ENCODE data around the gene KCTD1. TPM values are rescaled to one million over a fixed set of nuclear protein-coding genes. Genes with fewer than 3 reads are reported as not detected.

KCTD1 gene
- total RNA-seq, 1 experiment from 2014 or later: 4.1 TPM

DNA sequence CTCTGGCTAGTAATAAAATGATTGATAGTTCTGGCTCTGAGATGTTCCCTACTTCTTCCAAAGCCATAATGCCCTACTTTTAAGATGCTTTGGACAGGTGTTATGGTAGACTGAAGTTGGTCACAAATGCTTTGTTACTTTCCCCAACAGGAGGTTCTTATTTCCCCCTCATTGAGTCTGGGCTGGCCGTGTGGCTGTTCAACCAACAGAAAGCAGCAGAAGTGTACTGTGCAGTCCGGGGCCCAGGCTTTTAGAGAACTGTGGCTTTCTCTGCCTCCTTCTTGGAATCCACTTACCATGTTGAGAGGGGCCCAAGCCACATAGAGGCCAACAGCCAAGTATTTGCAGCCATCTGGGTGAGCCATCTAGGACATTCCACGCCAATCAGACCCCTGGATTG lies 94.2 kb downstream of the KCTD1 start:
- no peak for DNase-seq (ENCODE audit: low spot score)
- BruUV-seq (replicated peaks): no TSS peak
- Histone ChIP-seq H3K27me3 (replicated peaks; ENCODE audit: insufficient read depth, low read depth, low read length, poor library complexity) (no peaks in the 10 kb centered on the region), H3K4me3 (ENCODE audit: low read depth, low read length, poor library complexity, severe bottlenecking) (no peak overlapping the region), H3K36me3 (ENCODE audit: insufficient read depth, low read length, poor library complexity, severe bottlenecking) (no peaks in the 10 kb centered on the region), H3K9me3 (ENCODE audit: low read depth, low read length, poor library complexity, severe bottlenecking) (no peaks in the 10 kb centered on the region), H3K27ac (ENCODE audit: low read depth, low read length, poor library complexity, severe bottlenecking) (no peak overlapping the region), H3K4me1 (ENCODE audit: insufficient read depth, low read length, poor library complexity, severe bottlenecking) (no peaks in the 10 kb centered on the region)
- intact Hi-C loops (cut with micrococcal nuclease; ENCODE audit: unreplicated experiment): no loop called here
- ChIA-PET CTCF (no interaction called here), POLR2A (ENCODE audit: low non-redundant PET) (no interaction called here)
- TF ChIP-seq EZH2 (IDR thresholded peaks at IDR 0.05; ENCODE audit: borderline replicate concordance, low read depth, low read length, poor library complexity, severe bottlenecking): no peak
- TF ChIP-seq, protein P1, sequence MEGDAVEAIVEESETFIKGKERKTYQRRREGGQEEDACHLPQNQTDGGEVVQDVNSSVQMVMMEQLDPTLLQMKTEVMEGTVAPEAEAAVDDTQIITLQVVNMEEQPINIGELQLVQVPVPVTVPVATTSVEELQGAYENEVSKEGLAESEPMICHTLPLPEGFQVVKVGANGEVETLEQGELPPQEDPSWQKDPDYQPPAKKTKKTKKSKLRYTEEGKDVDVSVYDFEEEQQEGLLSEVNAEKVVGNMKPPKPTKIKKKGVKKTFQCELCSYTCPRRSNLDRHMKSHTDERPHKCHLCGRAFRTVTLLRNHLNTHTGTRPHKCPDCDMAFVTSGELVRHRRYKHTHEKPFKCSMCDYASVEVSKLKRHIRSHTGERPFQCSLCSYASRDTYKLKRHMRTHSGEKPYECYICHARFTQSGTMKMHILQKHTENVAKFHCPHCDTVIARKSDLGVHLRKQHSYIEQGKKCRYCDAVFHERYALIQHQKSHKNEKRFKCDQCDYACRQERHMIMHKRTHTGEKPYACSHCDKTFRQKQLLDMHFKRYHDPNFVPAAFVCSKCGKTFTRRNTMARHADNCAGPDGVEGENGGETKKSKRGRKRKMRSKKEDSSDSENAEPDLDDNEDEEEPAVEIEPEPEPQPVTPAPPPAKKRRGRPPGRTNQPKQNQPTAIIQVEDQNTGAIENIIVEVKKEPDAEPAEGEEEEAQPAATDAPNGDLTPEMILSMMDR (conservative IDR thresholded peaks at IDR 0.05; ENCODE audit: low read depth, low read length): no peak

DNA sequence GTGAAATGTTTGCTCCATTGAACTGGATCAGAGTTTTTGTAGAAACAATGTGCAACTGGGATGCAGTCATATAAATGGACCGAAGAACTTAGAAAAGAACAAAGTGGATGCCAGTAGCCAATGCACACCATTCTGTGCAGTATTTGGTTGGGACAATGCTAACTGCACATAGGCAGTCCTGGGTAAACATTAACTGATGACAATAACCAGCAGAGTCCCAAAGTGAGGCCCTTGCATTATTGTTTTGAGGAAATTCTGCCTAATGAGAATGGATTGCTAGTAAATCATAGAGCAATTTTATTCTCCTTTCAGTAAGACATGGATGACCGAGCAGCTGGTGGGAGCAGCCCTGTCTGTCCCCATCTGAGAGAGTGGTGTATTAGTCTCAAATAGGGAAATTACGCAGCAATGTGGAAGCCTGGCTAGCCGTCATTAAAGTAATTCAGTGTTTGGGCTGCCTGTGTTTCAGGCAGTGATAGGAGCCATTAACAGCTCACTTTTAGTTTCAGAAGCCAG lies 94.9 kb downstream of the KCTD1 start:
- no peaks in the 10 kb centered on the region for H3K27me3 ChIP-seq (replicated peaks; ENCODE audit: insufficient read depth, low read depth, low read length, poor library complexity)
- no peaks in the 10 kb centered on the region for H3K36me3 ChIP-seq (ENCODE audit: insufficient read depth, low read length, poor library complexity, severe bottlenecking)
- no peak for DNase-seq (ENCODE audit: low spot score)
- H3K4me3 ChIP-seq (ENCODE audit: low read depth, low read length, poor library complexity, severe bottlenecking): no peak overlapping the region
- no peaks in the 10 kb centered on the region for H3K9me3 ChIP-seq (ENCODE audit: low read depth, low read length, poor library complexity, severe bottlenecking)
- TF ChIP-seq EZH2 (IDR thresholded peaks at IDR 0.05; ENCODE audit: borderline replicate concordance, low read depth, low read length, poor library complexity, severe bottlenecking): no peak
- TF ChIP-seq, protein P1 (conservative IDR thresholded peaks at IDR 0.05; ENCODE audit: low read depth, low read length): no peak
- H3K4me1 ChIP-seq (ENCODE audit: insufficient read depth, low read length, poor library complexity, severe bottlenecking): no peaks in the 10 kb centered on the region
- no TSS peak for BruUV-seq (replicated peaks)
- POLR2A ChIA-PET (ENCODE audit: low non-redundant PET): no interaction called here
- intact Hi-C loops (cut with micrococcal nuclease; ENCODE audit: unreplicated experiment): no loop called here
- CTCF ChIA-PET: no interaction called here
- no peak overlapping the region for H3K27ac ChIP-seq (ENCODE audit: low read depth, low read length, poor library complexity, severe bottlenecking)

DNA sequence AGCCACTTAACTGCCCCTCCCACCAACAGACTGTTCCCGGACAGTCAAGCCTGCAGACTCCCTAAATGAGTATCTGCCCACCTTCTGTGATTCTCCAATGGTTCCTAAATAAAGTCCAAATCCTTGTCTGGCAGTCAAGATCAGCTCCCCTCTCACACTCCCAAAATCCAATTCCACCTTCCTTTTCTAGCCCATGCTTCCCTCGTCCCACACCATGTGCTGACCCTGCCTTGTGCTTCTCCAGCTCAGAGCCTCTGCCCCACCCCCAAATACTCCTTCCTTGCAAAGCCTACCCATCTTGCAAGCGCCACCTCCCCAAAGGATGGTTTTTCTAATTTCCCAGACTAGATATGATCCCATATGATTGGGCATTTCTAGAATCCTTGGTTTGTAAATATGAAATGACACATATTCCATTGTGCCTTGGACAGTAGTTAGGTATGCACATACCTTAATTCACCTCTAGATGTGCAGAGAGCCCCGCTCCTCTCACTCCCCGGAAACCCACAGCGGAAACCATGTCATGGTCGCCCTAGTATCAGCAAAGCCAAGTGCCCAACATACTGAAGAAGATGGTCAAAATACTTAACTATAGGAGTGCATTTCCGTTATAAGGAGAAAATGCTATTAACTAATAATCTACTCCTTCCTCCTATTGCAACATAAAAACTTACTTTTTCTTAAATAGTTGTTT lies 97.2 kb downstream of the KCTD1 start:
- no peak for TF ChIP-seq EZH2 (IDR thresholded peaks at IDR 0.05; ENCODE audit: borderline replicate concordance, low read depth, low read length, poor library complexity, severe bottlenecking)
- TF ChIP-seq, protein P1 (conservative IDR thresholded peaks at IDR 0.05; ENCODE audit: low read depth, low read length): no peak
- Histone ChIP-seq H3K9me3 (ENCODE audit: low read depth, low read length, poor library complexity, severe bottlenecking) (no peaks in the 10 kb centered on the region), H3K4me3 (ENCODE audit: low read depth, low read length, poor library complexity, severe bottlenecking) (no peak overlapping the region), H3K27ac (ENCODE audit: low read depth, low read length, poor library complexity, severe bottlenecking) (no peak overlapping the region), H3K36me3 (ENCODE audit: insufficient read depth, low read length, poor library complexity, severe bottlenecking) (no peaks in the 10 kb centered on the region), H3K4me1 (ENCODE audit: insufficient read depth, low read length, poor library complexity, severe bottlenecking) (no peaks in the 10 kb centered on the region), H3K27me3 (replicated peaks; ENCODE audit: insufficient read depth, low read depth, low read length, poor library complexity) (no peaks in the 10 kb centered on the region)
- BruUV-seq (replicated peaks): no TSS peak
- CTCF ChIA-PET: no interaction called here
- intact Hi-C loops (cut with micrococcal nuclease; ENCODE audit: unreplicated experiment): no loop called here
- POLR2A ChIA-PET (ENCODE audit: low non-redundant PET): interaction anchor here (0.6 kb wide), 1 partner anchor 1664 kb away, joined by 3 read pairs; no protein-coding TSS in a partner anchor
- DNase-seq (ENCODE audit: low spot score): no peak
